ENCODE measurements around the gene PHLDA1.

PHLDA1 gene

GRCh38 chr12:76037130-76038103 lies 5.8 kb upstream of the PHLDA1 start:
- peaks cover 36% of the 10 kb centered on the region for H3K4me1 ChIP-seq (ENCODE audit: control insufficient read depth, insufficient read depth, low read length)
- H3K36me3 ChIP-seq (ENCODE audit: control insufficient read depth, insufficient read depth, low read length, severe bottlenecking) = no peaks in the 10 kb centered on the region
- H3K27me3 ChIP-seq (replicated peaks; ENCODE audit: control insufficient read depth, insufficient read depth, low read length) = no peaks in the 10 kb centered on the region
- H3K9me3 ChIP-seq (ENCODE audit: control insufficient read depth, low read length) = no peaks in the 10 kb centered on the region
- H3K4me3 ChIP-seq (ENCODE audit: low read length) = no peak overlapping the region
- DNase-seq (ENCODE audit: low read depth) = peak; percentile 90
- no peak overlapping the region for H3K9ac ChIP-seq (ENCODE audit: low read length)

DNA sequence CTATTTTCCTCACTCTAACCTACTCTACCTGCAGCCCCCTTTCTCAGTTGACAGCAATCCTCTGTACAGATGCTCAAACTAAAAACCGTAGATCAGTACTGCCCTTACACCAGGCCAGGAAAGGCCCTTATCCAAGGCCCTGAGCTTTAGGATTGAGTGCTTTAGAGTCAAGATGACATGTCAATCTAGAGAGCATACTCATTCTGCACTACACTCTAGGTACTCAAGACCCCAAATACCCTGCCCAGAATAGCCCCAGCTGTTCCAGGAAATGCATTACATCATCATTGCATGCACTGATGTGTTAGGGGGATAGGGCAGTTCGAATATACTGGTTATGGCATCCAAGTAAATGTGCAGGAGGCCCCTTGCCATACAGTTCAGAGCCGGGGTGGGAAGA lies 3.5 kb upstream of the PHLDA1 start:
- no peak overlapping the region for H3K4me3 ChIP-seq (ENCODE audit: low read length)
- peaks cover 37% of the 10 kb centered on the region for H3K4me1 ChIP-seq (ENCODE audit: control insufficient read depth, insufficient read depth, low read length)
- H3K9ac ChIP-seq (ENCODE audit: low read length) = no peak overlapping the region
- no peak for DNase-seq (ENCODE audit: low read depth)
- no peaks in the 10 kb centered on the region for H3K9me3 ChIP-seq (ENCODE audit: control insufficient read depth, low read length)
- no peaks in the 10 kb centered on the region for H3K36me3 ChIP-seq (ENCODE audit: control insufficient read depth, insufficient read depth, low read length, severe bottlenecking)
- H3K27me3 ChIP-seq (replicated peaks; ENCODE audit: control insufficient read depth, insufficient read depth, low read length) = no peaks in the 10 kb centered on the region

DNA sequence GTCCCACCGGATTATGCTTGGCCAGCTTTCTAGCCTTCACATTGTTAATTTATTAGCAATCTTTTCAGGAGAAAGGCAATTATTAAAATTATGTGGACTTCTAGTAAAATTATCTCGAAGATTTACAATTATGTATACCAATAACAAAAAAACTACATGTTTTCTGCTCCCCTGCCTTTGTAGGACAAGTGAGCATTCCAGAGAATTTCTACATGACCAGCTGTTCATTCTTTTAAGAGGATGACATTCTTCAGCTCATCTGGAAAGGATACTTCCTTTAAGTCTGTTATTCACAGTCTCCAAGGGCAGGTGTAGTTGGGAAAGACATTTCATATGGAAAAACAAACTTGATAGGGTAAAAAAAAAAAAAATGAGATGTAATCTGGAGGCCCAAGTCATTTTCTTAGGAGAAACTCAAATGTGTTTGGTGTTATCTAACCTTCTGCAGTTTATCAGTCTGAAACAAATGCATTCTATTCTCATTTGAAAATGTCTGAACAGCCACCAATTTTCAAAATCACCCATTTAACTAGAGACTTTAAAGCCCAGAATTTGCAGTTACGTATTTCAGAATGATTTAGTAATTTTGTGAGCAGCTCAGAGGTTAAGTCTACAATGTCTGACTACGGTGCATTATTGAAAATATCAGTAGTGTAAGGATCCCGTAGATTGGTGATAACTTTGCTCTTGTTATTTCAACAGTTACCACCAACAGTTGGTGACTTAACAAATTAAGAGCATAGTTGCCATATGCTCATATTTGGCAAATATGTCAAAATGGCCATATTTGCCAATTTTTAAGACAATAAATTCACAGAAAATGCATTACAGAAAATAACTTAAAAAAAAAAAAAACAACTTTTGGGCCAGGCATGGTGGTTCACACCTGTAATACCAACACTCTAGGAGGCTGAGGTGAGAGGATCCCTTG lies 1.8 kb upstream of the PHLDA1 start:
- H3K9ac ChIP-seq (ENCODE audit: low read length) = peak overlapping the region; percentile 96
- H3K4me1 ChIP-seq (ENCODE audit: control insufficient read depth, insufficient read depth, low read length) = peaks cover 38% of the 10 kb centered on the region
- peak overlapping the region; percentile 95 for H3K4me3 ChIP-seq (ENCODE audit: low read length)
- H3K36me3 ChIP-seq (ENCODE audit: control insufficient read depth, insufficient read depth, low read length, severe bottlenecking) = no peaks in the 10 kb centered on the region
- no peaks in the 10 kb centered on the region for H3K9me3 ChIP-seq (ENCODE audit: control insufficient read depth, low read length)
- peak; percentile 59 for DNase-seq (ENCODE audit: low read depth)
- no peaks in the 10 kb centered on the region for H3K27me3 ChIP-seq (replicated peaks; ENCODE audit: control insufficient read depth, insufficient read depth, low read length)

- Histone ChIP-seq H3K9me3 (ENCODE audit: control insufficient read depth, low read length) (no peaks in the 10 kb centered on the region), H3K9ac (ENCODE audit: low read length) (peak overlapping the region; percentile 96), H3K27me3 (replicated peaks; ENCODE audit: control insufficient read depth, insufficient read depth, low read length) (no peaks in the 10 kb centered on the region), H3K4me3 (ENCODE audit: low read length) (peak overlapping the region; percentile 95), H3K36me3 (ENCODE audit: control insufficient read depth, insufficient read depth, low read length, severe bottlenecking) (no peaks in the 10 kb centered on the region), H3K4me1 (ENCODE audit: control insufficient read depth, insufficient read depth, low read length) (peaks cover 31% of the 10 kb centered on the region)
- peak; percentile 81 for DNase-seq (ENCODE audit: low read depth)
Measured at GRCh38 chr12:76032043-76032981, 736 bp upstream of the PHLDA1 start.

DNA sequence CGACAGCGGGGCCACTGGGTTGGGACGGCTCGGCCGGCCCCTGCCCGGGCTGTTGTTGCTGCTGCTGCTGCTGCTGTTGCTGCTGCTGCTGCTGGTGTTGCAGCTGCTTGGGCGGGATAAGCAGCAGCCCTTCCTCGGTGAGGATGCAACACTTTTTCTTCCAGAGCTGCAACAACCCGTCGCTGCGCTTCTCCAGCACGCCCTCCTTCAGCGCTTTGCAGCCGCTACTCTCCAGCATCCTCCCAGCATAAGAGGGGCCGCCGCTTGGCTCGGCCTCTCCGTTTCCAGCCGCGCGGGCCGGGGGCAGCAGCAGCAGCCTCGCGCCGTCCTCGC lies 529 bp downstream of the PHLDA1 start:
- no peaks in the 10 kb centered on the region for H3K36me3 ChIP-seq (ENCODE audit: control insufficient read depth, insufficient read depth, low read length, severe bottlenecking)

GRCh38 chr12:76030341-76031080 lies 1.1 kb downstream of the PHLDA1 start:
- H3K4me1 ChIP-seq (ENCODE audit: control insufficient read depth, insufficient read depth, low read length) = peaks cover 33% of the 10 kb centered on the region
- peak; percentile 55 for DNase-seq (ENCODE audit: low read depth)
- H3K9ac ChIP-seq (ENCODE audit: low read length) = peak overlapping the region; percentile 96
- H3K36me3 ChIP-seq (ENCODE audit: control insufficient read depth, insufficient read depth, low read length, severe bottlenecking) = no peaks in the 10 kb centered on the region
- H3K4me3 ChIP-seq (ENCODE audit: low read length) = peak overlapping the region; percentile 95
- no peaks in the 10 kb centered on the region for H3K27me3 ChIP-seq (replicated peaks; ENCODE audit: control insufficient read depth, insufficient read depth, low read length)
- no peaks in the 10 kb centered on the region for H3K9me3 ChIP-seq (ENCODE audit: control insufficient read depth, low read length)

More for the DNA sequence above, 529 bp downstream of the PHLDA1 start:
- no peaks in the 10 kb centered on the region for H3K27me3 ChIP-seq (replicated peaks; ENCODE audit: control insufficient read depth, insufficient read depth, low read length)
- H3K9ac ChIP-seq (ENCODE audit: low read length) = peak overlapping the region; percentile 96
- peak overlapping the region; percentile 95 for H3K4me3 ChIP-seq (ENCODE audit: low read length)
- no peak for DNase-seq (ENCODE audit: low read depth)
- no peaks in the 10 kb centered on the region for H3K9me3 ChIP-seq (ENCODE audit: control insufficient read depth, low read length)
- peaks cover 33% of the 10 kb centered on the region for H3K4me1 ChIP-seq (ENCODE audit: control insufficient read depth, insufficient read depth, low read length)

GRCh38 chr12:76029982-76030340 lies 1.6 kb downstream of the PHLDA1 start:
- Histone ChIP-seq H3K4me1 (ENCODE audit: control insufficient read depth, insufficient read depth, low read length) (peaks cover 33% of the 10 kb centered on the region), H3K36me3 (ENCODE audit: control insufficient read depth, insufficient read depth, low read length, severe bottlenecking) (no peaks in the 10 kb centered on the region), H3K9me3 (ENCODE audit: control insufficient read depth, low read length) (no peaks in the 10 kb centered on the region), H3K9ac (ENCODE audit: low read length) (peak overlapping the region; percentile 96), H3K27me3 (replicated peaks; ENCODE audit: control insufficient read depth, insufficient read depth, low read length) (no peaks in the 10 kb centered on the region), H3K4me3 (ENCODE audit: low read length) (peak overlapping the region; percentile 95)
- DNase-seq (ENCODE audit: low read depth) = peak; percentile 55

DNA sequence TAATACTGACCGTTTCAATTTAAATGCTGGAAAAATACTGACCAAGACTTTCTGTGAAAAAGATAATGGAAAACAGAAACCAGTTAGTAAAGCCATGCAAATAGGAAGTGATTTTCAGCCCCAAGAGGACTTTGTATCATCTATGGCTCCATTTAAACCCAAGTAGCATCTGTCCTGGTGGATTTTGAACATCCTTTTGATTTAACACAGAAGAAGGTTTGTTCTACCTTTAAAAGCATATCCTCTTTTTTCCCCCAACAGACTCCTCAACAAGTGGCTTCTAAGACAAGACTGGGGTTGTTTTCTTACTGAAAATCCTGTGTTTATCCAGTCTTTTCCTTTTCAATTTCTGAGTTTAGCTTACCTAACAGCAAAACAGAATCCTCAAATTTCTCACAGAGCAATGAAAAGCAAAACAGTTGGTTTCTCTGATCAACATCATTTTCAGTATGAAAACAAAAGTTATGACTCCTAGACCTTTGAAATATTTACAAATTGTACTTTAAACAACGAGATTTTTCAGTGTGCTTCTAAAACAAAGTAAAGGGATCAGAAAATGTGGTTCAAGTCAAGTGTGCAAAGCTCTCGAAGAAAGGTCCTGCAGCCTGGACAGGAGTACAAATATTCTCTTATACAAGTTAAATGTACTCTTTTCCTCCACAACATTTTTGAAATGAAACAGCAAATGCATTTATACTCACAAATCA lies 2.9 kb downstream of the PHLDA1 start:
- peaks cover 37% of the 10 kb centered on the region for H3K4me1 ChIP-seq (ENCODE audit: control insufficient read depth, insufficient read depth, low read length)
- H3K9me3 ChIP-seq (ENCODE audit: control insufficient read depth, low read length) = no peaks in the 10 kb centered on the region
- peak overlapping the region; percentile 95 for H3K4me3 ChIP-seq (ENCODE audit: low read length)
- peak overlapping the region; percentile 96 for H3K9ac ChIP-seq (ENCODE audit: low read length)
- H3K27me3 ChIP-seq (replicated peaks; ENCODE audit: control insufficient read depth, insufficient read depth, low read length) = no peaks in the 10 kb centered on the region
- DNase-seq (ENCODE audit: low read depth) = peak; percentile 40
- no peaks in the 10 kb centered on the region for H3K36me3 ChIP-seq (ENCODE audit: control insufficient read depth, insufficient read depth, low read length, severe bottlenecking)

GRCh38 chr12:76026643-76027063 lies 4.9 kb downstream of the PHLDA1 start:
- Histone ChIP-seq H3K9me3 (ENCODE audit: control insufficient read depth, low read length) (no peaks in the 10 kb centered on the region), H3K27me3 (replicated peaks; ENCODE audit: control insufficient read depth, insufficient read depth, low read length) (no peaks in the 10 kb centered on the region), H3K4me1 (ENCODE audit: control insufficient read depth, insufficient read depth, low read length) (peaks cover 23% of the 10 kb centered on the region), H3K4me3 (ENCODE audit: low read length) (no peak overlapping the region), H3K36me3 (ENCODE audit: control insufficient read depth, insufficient read depth, low read length, severe bottlenecking) (no peaks in the 10 kb centered on the region), H3K9ac (ENCODE audit: low read length) (no peak overlapping the region)
- peak; percentile 48 for DNase-seq (ENCODE audit: low read depth)

Data from adipocyte (in vitro differentiated cells).